Measurements from ENCODE around the gene MCTP2. TPM values are rescaled to one million over a fixed set of nuclear protein-coding genes. Genes with fewer than 3 reads are reported as not detected.

MCTP2 gene
- total RNA-seq, 1 donor from 2014 or later = not detected

GRCh38 chr15:94348084-94348483 lies 116.7 kb downstream of the MCTP2 start:
- DNase-seq (ENCODE audit: low read depth) = no peak

DNA sequence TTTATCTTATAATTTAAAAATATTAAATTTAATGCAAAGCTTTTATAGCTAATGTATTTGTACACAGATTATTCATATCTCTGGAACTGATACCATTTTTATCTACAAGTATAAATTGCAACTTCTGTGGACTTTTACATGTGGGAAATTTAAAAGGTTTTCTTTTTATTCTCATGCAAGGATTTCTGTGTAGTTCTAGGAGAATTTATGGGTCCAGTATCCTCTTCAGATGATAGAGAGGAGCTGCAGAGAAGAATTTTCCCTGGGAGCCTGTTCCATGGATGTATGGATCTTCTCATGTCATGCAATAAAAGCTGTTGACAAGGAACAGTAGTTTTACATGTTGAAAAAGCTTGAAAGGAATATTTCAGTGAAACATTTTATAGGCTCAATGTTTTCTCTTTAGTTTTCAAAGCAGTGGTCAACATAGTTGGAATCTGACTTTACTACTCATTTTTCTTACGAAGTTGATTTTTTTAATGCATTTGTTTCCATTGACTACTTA lies 119.7 kb downstream of the MCTP2 start:
- no peak for DNase-seq (ENCODE audit: low read depth)

DNA sequence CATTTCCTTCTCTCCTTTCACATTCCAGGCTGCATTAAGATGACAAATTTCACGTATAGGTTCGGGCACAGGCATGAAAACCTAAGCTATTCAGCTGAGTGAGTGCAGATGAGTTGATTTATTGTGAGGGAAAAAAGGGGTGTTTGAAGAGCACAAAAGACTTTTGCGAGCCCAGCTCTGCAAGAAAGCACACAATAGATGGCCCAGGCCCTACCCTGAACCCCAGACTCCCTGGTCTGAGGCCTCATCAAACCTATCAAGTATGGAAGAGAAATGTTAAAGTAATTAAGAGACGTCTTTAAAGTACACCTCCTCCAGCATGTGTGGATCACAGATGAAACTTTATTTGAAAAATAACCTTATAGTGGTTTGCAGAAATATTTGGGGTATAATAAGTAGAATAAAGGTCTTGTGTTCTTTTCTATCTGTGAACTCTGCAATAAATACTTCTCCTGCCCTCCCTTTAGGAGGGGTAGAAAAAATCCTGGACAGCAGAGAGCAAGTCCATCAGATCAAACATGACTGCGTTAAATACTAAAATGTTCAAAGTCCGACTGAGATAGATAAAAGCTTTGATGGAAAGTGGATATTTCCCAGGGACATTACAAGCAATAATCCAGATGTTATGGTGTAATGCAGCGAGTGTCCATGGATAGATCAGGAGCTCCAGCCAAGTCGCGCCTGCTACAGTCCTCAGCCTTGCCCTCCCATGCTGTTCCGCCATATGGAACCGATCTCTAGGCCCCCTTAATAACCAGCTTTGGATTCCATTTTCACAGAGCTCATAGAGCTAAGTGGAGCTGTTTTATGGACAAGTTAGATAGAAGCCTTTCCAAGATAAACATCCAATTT lies 121.5 kb downstream of the MCTP2 start:
- no peak for DNase-seq (ENCODE audit: low read depth)

DNA sequence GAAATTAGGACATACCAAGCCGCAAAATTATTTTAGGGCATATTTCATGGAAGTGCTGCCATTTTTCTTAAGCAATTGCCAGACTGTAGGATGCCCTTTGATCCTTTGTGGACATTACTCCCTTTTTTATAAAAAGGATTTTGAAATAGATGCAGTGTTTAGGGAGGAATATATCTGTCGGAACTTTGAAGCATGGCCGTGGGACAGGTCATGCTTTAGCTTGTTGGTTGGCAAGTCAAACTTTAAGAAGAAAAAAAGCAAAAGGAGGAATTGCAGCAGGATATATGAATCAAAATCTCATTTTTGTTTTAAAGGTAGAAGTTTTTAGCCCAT lies 122.1 kb downstream of the MCTP2 start:
- no peak for DNase-seq (ENCODE audit: low read depth)

DNA sequence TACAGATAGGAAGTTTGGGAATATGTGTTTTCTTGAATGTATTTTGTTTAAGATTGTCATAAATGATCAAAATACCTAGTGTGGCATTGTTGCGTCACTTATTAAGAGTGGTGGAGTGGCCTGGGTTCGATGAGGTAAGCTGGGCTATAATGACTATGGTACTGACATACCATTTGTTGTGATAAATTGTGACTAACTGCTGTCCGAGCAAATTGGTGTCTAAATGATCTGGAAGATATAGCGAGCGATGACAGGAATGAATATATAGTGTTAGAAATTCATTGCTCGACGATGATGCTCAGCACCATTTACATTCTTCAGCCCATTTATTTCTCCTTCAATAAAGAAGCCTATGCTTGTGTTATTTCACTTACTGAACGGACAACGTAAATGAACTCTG lies 123.3 kb downstream of the MCTP2 start:
- DNase-seq (ENCODE audit: low read depth) = no peak

DNA sequence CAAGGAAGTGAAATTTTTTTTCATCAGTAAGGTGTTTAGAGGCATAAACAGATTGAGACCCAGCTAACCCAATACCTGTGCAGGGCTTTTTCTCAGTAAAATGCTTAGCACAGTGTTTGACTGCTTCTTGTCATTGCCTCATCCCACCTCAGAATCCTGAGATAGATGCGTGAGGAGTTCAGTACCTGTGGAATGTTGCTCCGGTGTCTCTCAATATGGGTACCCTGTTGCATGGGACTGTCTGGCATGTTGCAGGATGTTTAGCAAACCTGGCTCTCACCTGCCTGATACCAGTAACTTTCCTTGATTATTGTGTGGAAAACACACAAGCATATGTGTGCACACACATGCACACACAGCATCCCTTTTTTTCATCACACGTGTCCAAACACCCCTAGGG lies 128.4 kb downstream of the MCTP2 start:
- DNase-seq (ENCODE audit: low read depth) = no peak

GRCh38 chr15:94360251-94360685 lies 128.9 kb downstream of the MCTP2 start:
- DNase-seq (ENCODE audit: low read depth) = no peak

DNA sequence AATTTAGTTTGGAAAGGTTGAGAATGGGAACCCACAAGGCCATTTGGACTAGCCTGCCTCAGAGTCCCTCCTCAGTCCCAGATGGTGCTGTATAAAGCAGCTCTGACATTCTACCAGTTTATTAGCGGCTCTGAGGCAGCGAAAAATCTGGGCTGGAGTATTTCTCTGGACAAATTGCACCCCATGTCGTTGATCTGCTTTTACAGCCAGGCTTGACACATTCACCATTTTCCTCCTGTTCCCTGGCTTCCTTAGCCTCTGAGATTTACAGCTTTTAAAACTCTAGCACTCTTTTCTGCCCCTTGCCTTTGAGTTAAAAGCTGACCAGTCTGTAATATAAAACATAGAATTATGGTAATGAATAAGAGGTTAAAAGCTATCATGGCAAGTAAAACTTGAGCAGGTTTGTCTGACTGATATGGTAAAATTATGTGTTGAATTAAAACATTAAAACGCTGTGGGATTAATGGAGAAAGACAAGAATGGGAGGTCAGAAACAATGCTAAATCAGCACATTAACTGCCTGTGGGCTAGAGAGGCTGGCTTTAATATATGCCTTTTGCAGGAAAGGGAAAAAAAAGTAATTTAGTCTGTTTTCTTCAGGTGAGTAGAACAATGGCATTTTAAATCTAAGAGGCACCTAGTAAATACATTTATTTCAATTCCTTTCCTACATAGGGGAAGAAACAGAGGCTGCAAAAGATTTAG lies 131.2 kb downstream of the MCTP2 start:
- DNase-seq (ENCODE audit: low read depth) = no peak

DNA sequence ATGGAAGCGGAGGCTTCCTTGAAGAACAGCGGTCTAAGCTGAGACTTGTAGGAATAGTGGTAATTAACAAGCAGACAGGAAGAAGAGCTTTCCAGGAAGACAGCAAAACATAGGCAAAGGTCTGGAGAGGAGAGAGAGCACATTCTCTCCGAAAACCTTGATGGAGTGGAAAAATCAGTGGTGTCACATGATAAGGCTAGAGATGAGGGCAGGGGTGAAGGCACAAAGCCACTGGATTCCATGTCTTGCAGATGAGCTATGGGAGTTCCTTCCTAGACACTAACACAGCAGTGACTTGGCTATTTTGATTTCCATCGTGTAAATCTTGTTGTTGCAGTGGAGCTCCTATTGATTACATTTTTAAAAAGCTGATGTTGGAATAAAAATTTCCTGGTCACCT lies 132.0 kb downstream of the MCTP2 start:
- no peak for DNase-seq (ENCODE audit: low read depth)

- DNase-seq (ENCODE audit: low read depth) = no peak
Observed at GRCh38 chr15:94366781-94367180, 135.4 kb downstream of the MCTP2 start.

DNA sequence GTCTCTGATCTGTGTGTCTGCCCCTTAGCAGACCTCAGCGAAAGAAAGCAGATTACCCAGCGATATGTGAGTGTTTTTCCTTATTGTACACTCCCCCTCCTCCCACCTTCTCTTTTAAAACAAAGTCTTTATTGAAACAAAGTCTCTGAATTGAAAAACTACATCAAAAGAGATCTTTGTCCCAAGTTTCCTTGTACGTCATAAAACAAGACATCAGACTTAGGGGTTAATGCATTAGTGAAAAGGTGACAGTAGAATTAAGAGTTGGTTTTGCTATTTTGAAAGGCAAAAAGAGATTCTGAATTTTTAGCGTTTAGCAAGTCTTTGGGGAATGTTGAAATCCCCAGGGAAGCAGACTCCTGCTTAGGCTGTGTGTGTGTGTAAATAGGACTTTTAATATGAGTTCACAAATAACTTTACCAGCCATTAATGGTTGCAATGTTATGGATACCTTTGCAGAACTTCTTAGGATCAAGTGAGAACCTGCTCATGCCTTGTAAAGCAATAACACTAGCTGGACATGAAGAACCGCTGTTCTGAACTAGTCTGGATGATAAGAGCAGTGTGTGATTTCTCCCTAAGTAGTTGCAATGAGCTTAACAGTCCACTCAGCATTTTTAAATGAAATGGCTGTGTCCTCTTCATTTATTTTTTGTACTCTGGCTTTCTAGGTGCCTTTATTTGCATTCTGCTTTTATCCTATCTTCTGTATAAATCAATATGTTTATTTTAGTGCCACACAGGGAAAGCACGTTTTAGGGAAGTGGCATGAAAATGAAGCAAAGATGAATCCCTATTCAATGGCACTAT lies 136.6 kb downstream of the MCTP2 start:
- DNase-seq (ENCODE audit: low read depth) = no peak

DNA sequence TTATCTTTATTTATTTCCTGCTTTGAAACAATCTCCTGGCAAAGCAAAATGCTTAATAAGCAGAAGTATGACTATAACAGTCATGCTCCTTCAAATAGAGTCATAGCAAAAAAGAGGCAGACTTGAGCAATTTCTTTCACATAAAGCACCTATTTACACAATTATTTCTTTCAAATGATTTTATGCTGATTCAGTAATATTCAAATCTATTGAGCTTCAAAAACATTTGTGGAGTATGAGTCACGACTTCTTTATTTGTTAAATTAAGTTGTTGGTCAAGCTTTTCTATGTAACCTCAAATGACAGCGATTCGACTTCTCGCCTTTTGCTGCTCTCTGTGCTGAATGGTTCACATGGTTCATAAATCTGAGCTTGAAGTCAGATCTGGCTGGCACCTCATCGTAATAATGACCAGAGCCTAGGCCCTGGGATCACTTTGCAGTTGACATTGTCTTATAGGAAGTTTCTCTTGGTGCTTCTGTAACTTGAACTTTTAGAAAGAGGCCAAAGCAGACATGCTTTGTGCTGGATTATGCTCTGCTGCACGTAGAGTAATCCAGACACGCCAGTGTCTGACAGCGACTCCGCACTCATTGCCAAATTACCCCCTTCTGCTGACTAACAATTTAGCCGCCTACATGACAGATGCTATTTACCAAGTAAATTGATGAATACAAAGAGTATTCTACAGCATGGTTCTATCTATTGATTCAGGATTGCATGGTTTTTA lies 139.0 kb downstream of the MCTP2 start:
- no peak for DNase-seq (ENCODE audit: low read depth)

- no peak for DNase-seq (ENCODE audit: low read depth)
Observed at GRCh38 chr15:94370936-94371285, 139.6 kb downstream of the MCTP2 start.

GRCh38 chr15:94372821-94373220 lies 141.5 kb downstream of the MCTP2 start:
- DNase-seq (ENCODE audit: low read depth) = no peak

DNA sequence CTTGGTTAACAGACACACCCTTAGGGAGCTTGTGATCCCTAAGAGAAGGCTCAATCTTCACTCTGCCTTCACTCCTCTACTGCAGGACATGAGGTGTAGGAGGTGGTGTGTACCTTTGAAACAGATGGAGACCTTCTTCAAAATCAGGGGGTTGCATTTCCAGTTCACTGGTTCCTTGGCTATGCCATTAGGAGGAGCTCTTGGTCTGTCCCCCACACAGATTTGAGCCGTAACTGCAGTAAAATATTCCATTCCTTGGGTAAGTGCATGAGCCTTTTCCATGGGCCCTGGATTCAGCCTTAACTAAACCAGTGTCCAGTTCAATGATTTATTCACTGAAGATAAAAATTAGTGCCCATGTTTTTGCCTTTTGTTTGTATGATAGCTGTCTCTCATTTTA lies 144.6 kb downstream of the MCTP2 start:
- no peak for DNase-seq (ENCODE audit: low read depth)

DNA sequence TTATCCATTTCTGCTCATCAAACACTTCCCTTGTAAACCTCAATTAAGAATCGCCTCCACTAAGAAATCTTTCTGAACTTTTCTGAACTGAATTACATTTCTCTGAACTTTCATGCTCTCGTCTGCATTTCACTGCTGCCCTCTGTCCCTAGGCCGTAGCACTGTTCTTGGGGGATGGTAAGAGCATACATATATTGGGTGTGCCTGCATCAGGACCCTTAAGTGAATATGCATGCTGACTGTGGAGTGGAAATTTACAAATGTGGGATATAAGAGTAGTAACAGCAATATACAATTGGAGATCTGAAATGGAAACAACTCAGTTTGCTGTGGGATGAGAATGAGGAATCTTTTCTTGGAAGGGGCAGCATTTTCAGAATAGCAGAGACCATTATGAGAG lies 148.6 kb downstream of the MCTP2 start:
- DNase-seq (ENCODE audit: low read depth) = no peak

DNA sequence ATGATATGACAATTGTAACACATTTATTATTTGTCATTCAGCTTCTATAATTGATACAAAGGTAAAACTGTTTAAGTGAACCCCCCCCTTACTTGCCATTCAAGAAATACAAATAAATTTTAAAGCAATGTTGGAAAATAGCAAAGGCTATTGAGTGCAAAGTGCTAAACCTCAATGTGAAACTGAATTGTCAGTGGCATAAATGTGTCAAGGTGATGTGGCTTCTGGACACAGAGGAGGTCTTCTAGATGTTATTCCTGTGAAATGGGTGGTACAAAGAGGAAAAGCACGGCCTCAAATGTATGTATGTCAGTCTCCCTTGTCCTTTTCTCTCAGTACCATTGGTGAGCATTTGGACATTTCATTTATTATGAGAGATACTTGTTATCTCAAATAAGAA lies 149.4 kb downstream of the MCTP2 start:
- no peak for DNase-seq (ENCODE audit: low read depth)

DNA sequence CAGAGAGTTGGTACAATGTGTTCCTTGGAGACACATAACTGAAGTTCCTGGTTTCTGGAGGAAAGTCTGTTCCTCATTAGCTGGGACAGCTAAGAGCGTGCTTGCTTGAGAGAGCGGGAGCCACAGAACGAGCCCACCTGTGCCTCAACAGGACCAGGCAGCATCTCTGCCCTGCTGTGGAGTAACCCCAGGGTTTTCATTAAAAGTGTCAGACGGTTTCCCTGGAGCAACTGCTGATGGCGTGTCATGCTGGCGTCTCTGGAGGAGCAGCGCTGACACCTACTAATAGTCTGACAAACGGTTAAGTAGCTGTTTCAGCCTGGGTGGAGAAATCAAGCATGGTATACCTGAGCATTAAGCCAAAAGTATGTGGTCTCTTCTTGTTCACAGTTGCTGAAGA lies 150.0 kb downstream of the MCTP2 start:
- DNase-seq (ENCODE audit: low read depth) = no peak

DNA sequence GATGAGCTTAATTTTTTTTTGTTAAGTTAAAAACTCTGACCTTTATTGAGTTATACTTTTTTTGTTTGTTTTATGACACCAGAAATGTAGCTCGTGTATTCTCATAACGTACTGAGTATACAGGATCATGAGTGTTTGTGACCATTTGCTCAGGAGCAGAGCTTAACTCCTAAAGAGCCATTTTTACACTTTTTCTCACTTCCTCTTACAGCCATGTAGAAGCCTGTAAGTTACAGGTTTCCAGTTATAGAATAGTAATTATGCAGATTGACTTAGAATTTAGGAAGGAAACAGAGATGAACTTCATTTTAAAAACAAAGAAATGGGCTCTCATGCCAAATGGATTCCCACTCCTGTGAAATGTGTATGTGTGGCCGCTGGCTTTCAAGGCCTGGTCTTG lies 151.7 kb downstream of the MCTP2 start:
- DNase-seq (ENCODE audit: low read depth) = no peak

- DNase-seq (ENCODE audit: low read depth) = no peak
Observed at GRCh38 chr15:94383706-94384105, 152.3 kb downstream of the MCTP2 start.

DNA sequence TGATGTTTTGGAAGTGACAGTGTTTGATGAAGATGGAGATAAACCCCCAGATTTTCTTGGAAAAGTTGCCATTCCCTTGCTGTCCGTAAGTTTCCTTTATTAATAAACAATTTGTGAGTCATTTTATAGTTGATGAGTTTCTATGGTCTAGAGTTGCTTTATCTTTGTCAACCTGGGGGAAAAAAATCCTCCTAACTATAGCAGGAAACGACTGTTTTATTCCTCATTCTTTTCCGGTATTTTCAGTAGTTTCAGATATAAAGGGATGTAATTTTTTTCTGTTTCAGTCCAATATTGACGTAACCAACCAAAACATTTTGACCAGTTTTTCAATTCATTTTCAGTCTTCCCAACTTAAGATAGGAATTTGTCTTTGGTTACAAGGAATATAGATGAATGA lies 154.1 kb downstream of the MCTP2 start:
- DNase-seq (ENCODE audit: low read depth) = no peak
